Lung (tissue), 12 donors: ENCODE data around the gene CAPN1. TPM values are rescaled to one million over a fixed set of nuclear protein-coding genes. Genes with fewer than 3 reads are reported as not detected.

ENCODE experiments used
- ATAC-seq: fragments of 200-7000 bp; cut with Tn5 transposase; one replicate; pipeline ENCODE4 v1.9.1; 2020; ENCODE audit warnings: moderate number of reproducible peaks; ENCODE audit not compliant: insufficient read depth, low FRiP score
- DNase-seq, 3 donors: peaks; one replicate each; pipeline ENCODE4 v3.0.0-alpha.2; 2013 to 2017
- H3K27ac ChIP-seq, 2 donors: one replicate each; pipeline ENCODE4 v1.5.1; 2013; ENCODE audit warnings: mild to moderate bottlenecking in 2 of 2, moderate library complexity in 2 of 2, control low read depth in 1 of 2, inconsistent platforms in 1 of 2, low read depth in 1 of 2, low read length in 1 of 2
- H3K27me3 ChIP-seq, 3 donors: one replicate each; pipeline ENCODE4 v1.5.1; 2013; ENCODE audit warnings: low read length in 2 of 3; ENCODE audit not compliant: control insufficient read depth in 3 of 3, insufficient read depth in 3 of 3
- H3K36me3 ChIP-seq, 4 donors: one replicate each; pipeline ENCODE4 v1.5.1; 2013; ENCODE audit warnings: low read length in 4 of 4, mild to moderate bottlenecking in 1 of 4, moderate library complexity in 1 of 4; ENCODE audit not compliant: control insufficient read depth in 4 of 4, insufficient read depth in 4 of 4
- H3K4me1 ChIP-seq, 5 donors: one replicate each; pipeline ENCODE4 v1.5.1; 2013; ENCODE audit warnings: low read length in 5 of 5, mild to moderate bottlenecking in 2 of 5, moderate library complexity in 1 of 5; ENCODE audit not compliant: control insufficient read depth in 5 of 5, insufficient read depth in 5 of 5
- H3K4me3 ChIP-seq: one replicate; pipeline ENCODE4 v1.5.1; 2013; ENCODE audit warnings: mild to moderate bottlenecking, control low read depth, moderate library complexity
- H3K9ac ChIP-seq, 2 donors: one replicate each; pipeline ENCODE4 v1.5.1; 2013; ENCODE audit warnings: low read length in 2 of 2, control low read depth in 1 of 2; ENCODE audit not compliant: insufficient read depth in 1 of 2
- H3K9me3 ChIP-seq, 4 donors: one replicate each; pipeline ENCODE4 v1.5.1; 2013; ENCODE audit warnings: low read length in 3 of 4, mild to moderate bottlenecking in 1 of 4, moderate library complexity in 1 of 4; ENCODE audit not compliant: control insufficient read depth in 4 of 4, insufficient read depth in 3 of 4
- WGBS, 2 donors: extraction: QIAGEN DNeasy Blood & Tissue Kit; methylation state at CpG; one replicate each; pipeline ENCODE4 v1.1.7; 2013; 5-methylcytosine and 5-hydroxymethylcytosine counted together
- polyA plus RNA-seq, 2 donors: library from polyadenylated mRNA; stranded (reverse); fragments of 200-250 nt; gene quantifications; one replicate each; pipeline ENCODE4 v1.2.1, GENCODE V29; 2013
- total RNA-seq, 2 donors: library from RNA; depleted of rRNA in 1 of 2; stranded (reverse); fragments of >200 nt in 1 of 2; gene quantifications; one replicate each; pipeline ENCODE4 v1.2.1, GENCODE V29; 2014 to 2021
- TF ChIP-seq, protein P1 (sequence below): IDR thresholded peaks from 2 replicates; pipeline ENCODE4 v1.5.1; 2012; ENCODE audit warnings: mild to moderate bottlenecking; ENCODE audit errors: control extremely low read depth, extremely low read depth
- donor health status: control.
- donor health status: control.
- donor health status: Bipolar disorder and iron deficiency.
- donor health status: healthy.
- donor health status: DM: yes; HTN: yes; CAD: no.

Gene CAPN1
- total and polyA plus RNA-seq, 4 donors: 106 to 265 (median 136) TPM

DNA sequence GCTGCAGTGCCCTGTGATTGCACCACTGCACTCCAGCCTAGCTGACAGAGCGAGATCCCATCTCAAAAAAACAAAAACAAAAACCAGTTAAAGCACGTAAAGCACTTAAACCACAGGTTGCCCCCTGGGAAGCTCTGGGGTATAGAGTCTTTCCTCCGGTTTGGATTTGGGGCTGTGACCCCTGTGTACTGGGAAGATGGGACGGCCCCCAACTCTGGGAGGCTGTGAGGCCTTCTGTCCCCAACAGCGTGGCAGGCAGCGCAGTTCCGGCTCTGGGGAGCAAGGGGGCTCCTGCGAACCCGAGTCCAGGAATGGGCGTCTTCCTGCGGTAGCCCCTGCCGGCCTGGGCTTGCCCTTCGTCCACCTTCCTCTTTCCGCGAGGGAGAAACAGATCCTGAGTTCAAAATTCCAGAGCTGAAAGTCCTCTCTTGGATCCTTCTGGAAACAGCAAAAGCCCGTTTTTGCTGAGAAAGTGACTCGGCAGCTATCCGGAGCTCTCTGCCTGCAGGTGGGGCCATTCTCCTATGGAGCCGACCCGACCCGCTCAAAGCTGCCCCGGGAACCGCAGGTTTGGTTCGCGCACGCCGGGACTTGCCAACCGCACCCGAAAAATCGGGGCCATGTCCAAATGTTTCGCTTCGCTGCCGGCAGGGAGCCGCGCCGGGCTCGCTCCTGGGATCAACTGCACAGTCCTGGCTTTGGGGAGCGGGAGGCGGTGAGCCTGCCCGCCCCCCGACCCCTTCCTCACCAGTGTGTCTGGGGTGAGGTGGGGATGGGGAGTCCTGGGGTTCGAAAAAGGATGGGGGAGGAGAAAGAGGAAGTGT lies 43.8 kb downstream of the CAPN1 start:
- H3K4me1 ChIP-seq: peaks cover 0 to 14% (median 5%) of the 10 kb centered on the region in 5 donors
- peaks cover 0 to 2% (median 0%) of the 10 kb centered on the region in 4 donors for H3K9me3 ChIP-seq
- H3K27me3 ChIP-seq: peaks cover 0 to 6% (median 4%) of the 10 kb centered on the region in 3 donors
- H3K27ac ChIP-seq: peak overlapping the region in 1 of 2 donors; percentile 7
- peaks cover 0 to 4% (median 0%) of the 10 kb centered on the region in 4 donors for H3K36me3 ChIP-seq
- TF ChIP-seq, protein P1, sequence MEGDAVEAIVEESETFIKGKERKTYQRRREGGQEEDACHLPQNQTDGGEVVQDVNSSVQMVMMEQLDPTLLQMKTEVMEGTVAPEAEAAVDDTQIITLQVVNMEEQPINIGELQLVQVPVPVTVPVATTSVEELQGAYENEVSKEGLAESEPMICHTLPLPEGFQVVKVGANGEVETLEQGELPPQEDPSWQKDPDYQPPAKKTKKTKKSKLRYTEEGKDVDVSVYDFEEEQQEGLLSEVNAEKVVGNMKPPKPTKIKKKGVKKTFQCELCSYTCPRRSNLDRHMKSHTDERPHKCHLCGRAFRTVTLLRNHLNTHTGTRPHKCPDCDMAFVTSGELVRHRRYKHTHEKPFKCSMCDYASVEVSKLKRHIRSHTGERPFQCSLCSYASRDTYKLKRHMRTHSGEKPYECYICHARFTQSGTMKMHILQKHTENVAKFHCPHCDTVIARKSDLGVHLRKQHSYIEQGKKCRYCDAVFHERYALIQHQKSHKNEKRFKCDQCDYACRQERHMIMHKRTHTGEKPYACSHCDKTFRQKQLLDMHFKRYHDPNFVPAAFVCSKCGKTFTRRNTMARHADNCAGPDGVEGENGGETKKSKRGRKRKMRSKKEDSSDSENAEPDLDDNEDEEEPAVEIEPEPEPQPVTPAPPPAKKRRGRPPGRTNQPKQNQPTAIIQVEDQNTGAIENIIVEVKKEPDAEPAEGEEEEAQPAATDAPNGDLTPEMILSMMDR: peak; percentile 4
- ATAC-seq (peak; percentile 34), DNase-seq (peak; percentile 50 to 58 (median 51))
- peak overlapping the region; percentile 8 for H3K4me3 ChIP-seq
- WGBS, 2 donors: 6 to 12% methylated on average over 41 to 42 of the region's 42 CpGs
- peak overlapping the region in 1 of 2 donors; percentile 67 for H3K9ac ChIP-seq

DNA sequence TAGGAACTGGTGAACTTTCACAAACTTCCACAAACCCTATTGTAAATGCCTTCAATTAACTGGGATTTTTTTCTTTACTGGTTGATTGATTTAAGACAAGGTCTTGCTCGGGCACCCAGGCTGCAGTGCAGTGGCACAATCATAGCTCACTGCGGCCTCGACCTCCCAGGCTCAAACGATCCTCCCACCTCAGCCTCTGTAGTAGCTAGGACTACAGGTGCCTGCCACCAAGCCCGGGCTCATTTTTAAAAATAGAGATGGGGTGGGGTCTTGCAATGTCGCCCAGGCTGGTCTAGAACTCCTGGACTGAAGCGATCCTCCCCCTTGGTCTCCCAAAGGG lies 44.3 kb downstream of the CAPN1 start:
- peaks cover 0 to 14% (median 5%) of the 10 kb centered on the region in 5 donors for H3K4me1 ChIP-seq
- H3K4me3 ChIP-seq: no peak overlapping the region
- TF ChIP-seq, protein P1: no peak
- no peak overlapping the region for H3K27ac ChIP-seq
- DNase-seq (no peak), ATAC-seq (no peak)
- peaks cover 0 to 6% (median 4%) of the 10 kb centered on the region in 3 donors for H3K27me3 ChIP-seq
- peaks cover 0 to 2% (median 0%) of the 10 kb centered on the region in 4 donors for H3K9me3 ChIP-seq
- H3K36me3 ChIP-seq: peaks cover 0 to 4% (median 0%) of the 10 kb centered on the region in 4 donors
- 46 to 58% methylated on average over 7 of the region's 7 CpGs for WGBS, 2 donors
- peak overlapping the region in 1 of 2 donors; percentile 67 for H3K9ac ChIP-seq

DNA sequence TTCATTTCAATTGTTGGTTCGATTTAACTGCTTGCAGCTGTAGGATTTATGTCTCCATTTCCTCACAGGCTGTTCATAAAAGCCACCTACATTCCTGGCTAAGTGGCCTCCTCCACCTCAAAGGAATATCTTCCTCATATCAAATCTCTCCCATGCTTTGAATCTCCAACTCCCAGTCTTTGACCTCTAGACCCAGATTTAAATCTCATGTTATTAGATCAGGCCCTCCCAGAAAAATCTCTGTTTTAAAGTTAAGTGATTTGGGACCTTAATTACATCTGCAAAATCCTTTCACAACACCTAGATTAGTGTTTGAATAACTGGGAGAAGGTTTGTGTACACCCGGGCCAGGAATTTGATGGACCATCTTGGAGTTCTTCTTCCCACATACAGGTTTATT lies 46.2 kb downstream of the CAPN1 start:
- ATAC-seq (no peak), DNase-seq (no peak)
- Histone ChIP-seq H3K9me3 (peaks cover 0 to 2% (median 0%) of the 10 kb centered on the region in 4 donors), H3K36me3 (peaks cover 0 to 4% (median 0%) of the 10 kb centered on the region in 4 donors), H3K9ac (no peak overlapping the region), H3K27ac (no peak overlapping the region), H3K27me3 (peaks cover 0 to 6% (median 4%) of the 10 kb centered on the region in 3 donors), H3K4me1 (peaks cover 0 to 14% (median 3%) of the 10 kb centered on the region in 5 donors), H3K4me3 (no peak overlapping the region)
- WGBS, 2 donors: 87 to 96% methylated on average over 2 of the region's 2 CpGs
- TF ChIP-seq, protein P1: no peak
